Trophoblast cell (in vitro differentiated cells and primary cell): ENCODE measurements around the gene OTUD7B. TPM values are rescaled to one million over a fixed set of nuclear protein-coding genes. Genes with fewer than 3 reads are reported as not detected.
"Not testable (repeated sequence)": the region's sequence is repeated elsewhere in the genome, so short reads cannot be mapped to it uniquely, and the experiment has no call there.

Source experiments
- DNase-seq, 2 donors: peaks; one replicate each; pipeline ENCODE4 v3.0.0-alpha.2; 2016
- H2AFZ ChIP-seq: 2 replicates; pipeline ENCODE4 v1.6.1; 2013; ENCODE audit warnings: low read length, moderate library complexity, mild to moderate bottlenecking; ENCODE audit not compliant: insufficient read depth, poor library complexity
- H2AK5ac ChIP-seq: 2 replicates; pipeline ENCODE4 v1.6.1; 2013; ENCODE audit warnings: mild to moderate bottlenecking, low read length
- H2BK120ac ChIP-seq: 2 replicates; pipeline ENCODE4 v1.6.1; 2013; ENCODE audit warnings: low read length, mild to moderate bottlenecking, moderate library complexity; ENCODE audit not compliant: insufficient read depth, poor library complexity
- H2BK12ac ChIP-seq: 2 replicates; pipeline ENCODE4 v1.6.1; 2013; ENCODE audit warnings: mild to moderate bottlenecking, low read length, moderate library complexity
- H2BK5ac ChIP-seq: 2 replicates; pipeline ENCODE4 v1.6.1; 2013; ENCODE audit warnings: low read length, low read depth, moderate library complexity, mild to moderate bottlenecking; ENCODE audit not compliant: poor library complexity
- H3K14ac ChIP-seq: 2 replicates; pipeline ENCODE4 v1.6.1; 2013; ENCODE audit warnings: mild to moderate bottlenecking, low read length
- H3K18ac ChIP-seq: 2 replicates; pipeline ENCODE4 v1.6.1; 2013; ENCODE audit warnings: mild to moderate bottlenecking, low read length
- H3K23ac ChIP-seq: 2 replicates; pipeline ENCODE4 v1.6.1; 2013; ENCODE audit warnings: low read length
- H3K27ac ChIP-seq: 2 replicates; pipeline ENCODE4 v1.5.1; 2013; ENCODE audit warnings: low read depth, mild to moderate bottlenecking, inconsistent platforms, low read length, moderate library complexity
- H3K27me3 ChIP-seq: 2 replicates; pipeline ENCODE4 v1.6.1; 2013; ENCODE audit warnings: inconsistent platforms, mild to moderate bottlenecking, low read length, moderate library complexity; ENCODE audit not compliant: insufficient read depth
- H3K36me3 ChIP-seq, 2 experiments: 1 replicate in 1 of 2; 2 replicates in 1 of 2; pipeline ENCODE4 v1.6.1; 2013; ENCODE audit warnings: low read length in 2 of 2, mild to moderate bottlenecking in 2 of 2, moderate library complexity in 1 of 2; ENCODE audit not compliant: insufficient read depth in 2 of 2, control insufficient read depth in 1 of 2
- H3K4ac ChIP-seq: 2 replicates; pipeline ENCODE4 v1.6.1; 2013; ENCODE audit warnings: low read depth, mild to moderate bottlenecking, low read length, moderate library complexity
- H3K4me1 ChIP-seq, 2 experiments: 1 replicate in 1 of 2; 2 replicates in 1 of 2; pipeline ENCODE4 v1.6.1; 2013; ENCODE audit warnings: low read length in 2 of 2, mild to moderate bottlenecking in 2 of 2, moderate library complexity in 1 of 2; ENCODE audit not compliant: insufficient read depth in 2 of 2, control insufficient read depth in 1 of 2
- H3K4me2 ChIP-seq: 2 replicates; pipeline ENCODE4 v1.6.1; 2013; ENCODE audit warnings: inconsistent platforms, mild to moderate bottlenecking, low read length, moderate library complexity
- H3K4me3 ChIP-seq: 2 replicates; pipeline ENCODE4 v1.5.1; 2013; ENCODE audit warnings: mild to moderate bottlenecking, low read depth, low read length, inconsistent platforms
- H3K79me1 ChIP-seq: one replicate; pipeline ENCODE4 v1.6.1; 2013; ENCODE audit warnings: low read length
- H3K79me2 ChIP-seq: 2 replicates; pipeline ENCODE4 v1.6.1; 2013; ENCODE audit warnings: low read length, mild to moderate bottlenecking; ENCODE audit not compliant: control insufficient read depth, insufficient read depth, poor library complexity
- H3K9ac ChIP-seq: 2 replicates; pipeline ENCODE4 v1.6.1; 2013; ENCODE audit warnings: mild to moderate bottlenecking, low read length
- H3K9me3 ChIP-seq: 2 replicates; pipeline ENCODE4 v1.6.1; 2013; ENCODE audit warnings: low read depth, mild to moderate bottlenecking, control low read depth, inconsistent platforms, low read length; ENCODE audit not compliant: insufficient read depth
- H4K12ac ChIP-seq: 2 replicates; pipeline ENCODE4 v1.6.1; 2013; ENCODE audit warnings: low read depth, mild to moderate bottlenecking, low read length, moderate library complexity
- H4K8ac ChIP-seq: 2 replicates; pipeline ENCODE4 v1.6.1; 2013; ENCODE audit warnings: low read depth, mild to moderate bottlenecking, low read length, moderate library complexity
- H4K91ac ChIP-seq: one replicate; pipeline ENCODE4 v1.6.1; 2013; ENCODE audit warnings: low read depth, mild to moderate bottlenecking, low read length, moderate library complexity
- WGBS: extraction: QIAGEN DNeasy Blood & Tissue Kit; methylation state at CpG from one replicate; pipeline ENCODE4 v1.1.7; 2013; ENCODE audit warnings: missing lambda C conversion rate; ENCODE audit not compliant: insufficient read length, insufficient coverage; ENCODE audit errors: extremely low coverage; 5-methylcytosine and 5-hydroxymethylcytosine counted together
- polyA plus RNA-seq: library from polyadenylated mRNA; stranded (reverse); fragments of 200-250 nt; gene quantifications from 2 replicates; pipeline ENCODE4 v1.2.3, GENCODE V29; 2013

Gene OTUD7B
- 6.6 and 6.7 TPM in 2 replicates for polyA plus RNA-seq

DNA sequence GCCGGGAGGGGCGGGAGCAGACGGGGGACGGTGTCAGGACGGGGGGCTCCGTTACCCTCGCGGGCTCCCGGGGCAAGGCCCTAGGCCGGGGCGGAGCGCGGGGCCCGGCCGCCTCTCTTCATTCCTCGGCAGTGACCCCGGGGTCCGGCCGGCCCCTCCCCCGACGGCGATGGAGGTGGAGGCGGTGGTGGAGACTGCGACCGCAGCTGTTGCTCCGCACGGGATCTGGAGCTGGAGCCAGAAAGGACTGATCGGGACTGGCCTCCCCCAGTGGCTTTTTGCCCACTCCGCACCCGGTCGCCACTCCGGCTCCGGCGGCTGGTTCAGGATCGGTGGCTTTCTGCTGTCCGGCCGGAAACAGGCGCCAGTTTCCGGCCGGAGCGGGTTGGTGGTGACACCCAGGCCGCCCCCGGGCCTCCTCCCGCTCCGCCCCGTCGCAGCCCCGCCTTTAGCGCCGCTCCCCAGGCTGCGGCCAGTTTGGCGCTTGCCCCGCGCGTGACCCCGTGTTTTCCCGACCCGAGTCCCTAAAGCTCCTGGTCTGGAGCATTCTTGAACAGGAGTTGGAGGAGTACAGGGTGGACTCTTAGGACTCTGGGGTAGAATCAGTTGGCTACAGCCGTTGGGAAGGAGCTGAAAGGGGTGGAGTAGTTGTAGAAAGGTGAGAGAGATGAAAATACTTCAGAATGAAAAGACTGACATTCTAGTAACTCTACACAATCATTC, at the start of gene OTUD7B:
Gene OTUD7B (minus strand): TSS at position 334 of the 723 bp plus-strand sequence. CDS start 33,216 bp downstream, outside the sequence.
- H4K8ac ChIP-seq = peak within 1 kb of the TSS; percentile 74
- H3K14ac ChIP-seq = peak within 1 kb of the TSS; percentile 47
- no CpG with 5 or more reads among the region's 59 CpGs for WGBS
- H3K18ac ChIP-seq = peak within 1 kb of the TSS; percentile 44
- H2BK120ac ChIP-seq = no peak within 1 kb of the TSS
- H2BK12ac ChIP-seq = no peak within 1 kb of the TSS
- peak within 1 kb of the TSS; percentile 70 for H2BK5ac ChIP-seq
- H3K27me3 ChIP-seq = no peaks in the 10 kb centered on the region
- H4K12ac ChIP-seq = peak within 1 kb of the TSS; percentile 76
- no peak within 1 kb of the TSS for H3K23ac ChIP-seq
- no peaks in the 10 kb centered on the region for H3K9me3 ChIP-seq
- H3K4me3 ChIP-seq = peak within 1 kb of the TSS; percentile 79
- H3K4me1 ChIP-seq = peaks cover 1 to 3% of the 10 kb centered on the region in 2 experiments
- peak within 1 kb of the TSS; percentile 82 for H3K4me2 ChIP-seq
- H2AFZ ChIP-seq = peak within 1 kb of the TSS; percentile 68
- no peaks in the 10 kb centered on the region for H3K36me3 ChIP-seq
- H3K27ac ChIP-seq = peak within 1 kb of the TSS; percentile 95
- peak; percentile 80 to 89 for DNase-seq
- H3K79me1 ChIP-seq = peaks cover 8% of the 10 kb centered on the region
- H4K91ac ChIP-seq = peak within 1 kb of the TSS; percentile 38
- H3K4ac ChIP-seq = peak within 1 kb of the TSS; percentile 68
- peaks cover 5% of the 10 kb centered on the region for H3K79me2 ChIP-seq
- no peak within 1 kb of the TSS for H2AK5ac ChIP-seq
- peak within 1 kb of the TSS; percentile 98 for H3K9ac ChIP-seq

DNA sequence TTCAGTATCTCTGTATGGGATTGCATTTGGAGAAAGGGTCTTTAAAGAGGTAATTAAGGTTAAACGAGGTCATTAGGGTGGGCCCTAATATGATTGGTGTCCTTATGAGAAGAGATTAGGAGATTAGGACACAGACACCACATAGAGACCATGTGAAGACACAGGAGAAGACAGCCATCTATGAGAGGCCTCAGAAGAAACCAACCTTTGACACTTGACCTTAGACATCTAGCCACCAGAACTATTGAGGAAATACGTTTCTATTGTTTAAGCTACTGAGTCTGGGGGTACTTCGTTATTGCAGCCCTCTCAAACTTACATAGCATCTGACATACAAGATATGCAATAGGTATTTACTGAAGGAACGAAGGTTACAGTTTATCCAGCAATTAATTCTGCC, 49.7 kb upstream of the OTUD7B start:
- no peak overlapping the region for H3K14ac ChIP-seq
- H3K18ac ChIP-seq = no peak overlapping the region

DNA sequence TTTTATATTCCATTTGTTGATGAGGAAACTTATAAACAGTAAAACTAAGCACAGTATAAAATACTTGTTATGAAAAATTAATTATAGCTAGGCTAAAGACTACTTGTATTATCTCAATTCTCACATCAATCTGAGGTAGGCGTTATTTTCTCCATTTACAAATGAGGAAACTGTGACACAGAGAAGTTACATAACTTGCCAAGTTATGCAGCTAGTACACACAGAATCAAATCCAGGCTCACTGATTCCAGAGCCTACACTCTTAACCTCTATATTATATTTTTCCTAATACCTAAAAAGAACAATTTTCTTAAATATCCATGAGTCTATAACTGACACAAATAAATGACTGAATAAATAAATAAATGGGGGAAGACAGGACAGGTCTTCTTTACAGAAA, 45.9 kb upstream of the OTUD7B start:
- Histone ChIP-seq H3K14ac (no peak overlapping the region), H2AFZ (no peak overlapping the region), H2BK12ac (no peak overlapping the region), H2BK5ac (no peak overlapping the region), H3K9ac (no peak overlapping the region), H3K36me3 (no peaks in the 10 kb centered on the region), H3K4me1 (no peaks in the 10 kb centered on the region), H2AK5ac (no peak overlapping the region), H3K23ac (no peak overlapping the region), H2BK120ac (no peak overlapping the region), H3K4me2 (no peak overlapping the region), H3K79me2 (no peaks in the 10 kb centered on the region), H3K9me3 (no peaks in the 10 kb centered on the region), H3K4ac (no peak overlapping the region), H3K18ac (no peak overlapping the region), H3K4me3 (no peak overlapping the region), H3K79me1 (no peaks in the 10 kb centered on the region), H3K27ac (no peak overlapping the region), H4K12ac (no peak overlapping the region), H4K8ac (no peak overlapping the region), H3K27me3 (no peaks in the 10 kb centered on the region), H4K91ac (no peak overlapping the region)
- no CpG with 5 or more reads among the region's 1 CpG for WGBS
- DNase-seq = no peak

More for the DNA sequence above, 49.7 kb upstream of the OTUD7B start:
- no peak overlapping the region for H3K4ac ChIP-seq
- H4K12ac ChIP-seq = no peak overlapping the region
- H4K8ac ChIP-seq = no peak overlapping the region
- no peak overlapping the region for H2BK5ac ChIP-seq
- H4K91ac ChIP-seq = no peak overlapping the region
- H2BK120ac ChIP-seq = no peak overlapping the region
- H2AFZ ChIP-seq = no peak overlapping the region
- H3K79me2 ChIP-seq = no peaks in the 10 kb centered on the region
- H2BK12ac ChIP-seq = no peak overlapping the region
- no peak overlapping the region for H3K9ac ChIP-seq
- no peak overlapping the region for H3K27ac ChIP-seq
- H3K36me3 ChIP-seq = no peaks in the 10 kb centered on the region
- no CpG with 5 or more reads among the region's 4 CpGs for WGBS
- H2AK5ac ChIP-seq = no peak overlapping the region
- H3K4me3 ChIP-seq = no peak overlapping the region
- no peaks in the 10 kb centered on the region for H3K9me3 ChIP-seq
- no peak for DNase-seq
- no peak overlapping the region for H3K4me2 ChIP-seq
- no peaks in the 10 kb centered on the region for H3K27me3 ChIP-seq
- no peaks in the 10 kb centered on the region for H3K79me1 ChIP-seq
- H3K23ac ChIP-seq = no peak overlapping the region
- H3K4me1 ChIP-seq = peaks cover 0 to 2% of the 10 kb centered on the region in 2 experiments

DNA sequence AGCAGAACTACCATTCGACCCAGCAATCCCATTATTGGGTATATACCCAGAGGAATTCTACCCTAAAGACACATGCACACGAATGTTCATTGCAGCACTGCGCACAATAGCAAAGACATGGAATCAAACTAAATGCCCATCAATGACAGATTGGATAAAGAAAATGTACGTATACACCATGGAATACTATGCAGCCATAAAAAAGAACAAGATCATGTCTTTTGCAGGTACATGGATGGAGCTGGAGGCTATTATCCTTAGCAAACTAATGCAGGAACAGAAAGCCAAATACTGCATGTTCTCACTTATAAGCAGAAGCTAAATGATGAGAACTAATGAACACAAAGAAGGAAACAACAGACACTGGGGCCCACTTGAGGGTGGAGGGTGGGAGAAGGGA, 45.0 kb upstream of the OTUD7B start:
- not testable (repeated sequence) for H3K27ac ChIP-seq, H3K27me3 ChIP-seq, H3K14ac ChIP-seq, H3K4me3 ChIP-seq, H2AK5ac ChIP-seq, H3K18ac ChIP-seq, H3K9me3 ChIP-seq, H2BK120ac ChIP-seq, H3K4me1 ChIP-seq, H2BK5ac ChIP-seq, H3K79me2 ChIP-seq, H3K4me2 ChIP-seq, H3K36me3 ChIP-seq, H4K91ac ChIP-seq, H4K12ac ChIP-seq, H2BK12ac ChIP-seq, H3K4ac ChIP-seq, H3K9ac ChIP-seq, H3K79me1 ChIP-seq, H2AFZ ChIP-seq, DNase-seq, H3K23ac ChIP-seq, H4K8ac ChIP-seq
- no CpG with 5 or more reads among the region's 4 CpGs for WGBS
